ENCODE data around the gene TSEN54. TPM values are rescaled to one million over a fixed set of nuclear protein-coding genes. Genes with fewer than 3 reads are reported as not detected.
A peak's percentile ranks its signal among the peaks of the same experiment; 100 is the strongest.

The TSEN54 gene
- total RNA-seq, 3 donors from 2014 or later, result 26.3 to 38.0 (median 28.7) TPM

- Histone ChIP-seq H3K4me3 (no peak overlapping the region), H3K4me1 (ENCODE audit: low read depth) (no peaks in the 10 kb centered on the region), H3K9me3 (no peaks in the 10 kb centered on the region), H3K36me3 (ENCODE audit: low read depth) (peaks cover 22% of the 10 kb centered on the region)
- intact Hi-C loops (cut with DNase I, micrococcal nuclease), result no loop called here
- ATAC-seq, result no peak
- no peak for TF ChIP-seq CTCF (IDR thresholded peaks at IDR 0.05)
- DNase-seq, result no peak
These were observed 47.9 kb downstream of the TSEN54 start for GRCh38 chr17:75564195-75564594.

- H3K4me1 ChIP-seq (ENCODE audit: low read depth), result no peaks in the 10 kb centered on the region
- ATAC-seq (peak; percentile 23), DNase-seq (no peak)
- intact Hi-C loops (cut with DNase I, micrococcal nuclease), result no loop called here
- no peaks in the 10 kb centered on the region for H3K9me3 ChIP-seq
- no peak overlapping the region for H3K4me3 ChIP-seq
- peaks cover 22% of the 10 kb centered on the region for H3K36me3 ChIP-seq (ENCODE audit: low read depth)
- no peak for TF ChIP-seq CTCF (IDR thresholded peaks at IDR 0.05)
These were observed 48.7 kb downstream of the TSEN54 start for GRCh38 chr17:75565066-75565465.

GRCh38 chr17:75565618-75566017, 49.3 kb downstream of the TSEN54 start:
- DNase-seq (no peak), ATAC-seq (no peak)
- no peak for TF ChIP-seq CTCF (IDR thresholded peaks at IDR 0.05)
- H3K36me3 ChIP-seq (ENCODE audit: low read depth), result peaks cover 22% of the 10 kb centered on the region
- no peaks in the 10 kb centered on the region for H3K4me1 ChIP-seq (ENCODE audit: low read depth)
- intact Hi-C loops (cut with DNase I, micrococcal nuclease), result no loop called here
- H3K4me3 ChIP-seq, result no peak overlapping the region
- H3K9me3 ChIP-seq, result no peaks in the 10 kb centered on the region

- H3K36me3 ChIP-seq (ENCODE audit: low read depth), result peaks cover 22% of the 10 kb centered on the region
- TF ChIP-seq CTCF (IDR thresholded peaks at IDR 0.05), result no peak
- intact Hi-C loops (cut with DNase I, micrococcal nuclease), result no loop called here
- ATAC-seq, result no peak
- no peak for DNase-seq
- no peak overlapping the region for H3K4me3 ChIP-seq
- H3K9me3 ChIP-seq, result no peaks in the 10 kb centered on the region
- no peaks in the 10 kb centered on the region for H3K4me1 ChIP-seq (ENCODE audit: low read depth)
These were observed 50.1 kb downstream of the TSEN54 start for GRCh38 chr17:75566416-75566815.

GRCh38 chr17:75566834-75567233, 50.5 kb downstream of the TSEN54 start:
- no peak for DNase-seq
- H3K9me3 ChIP-seq, result no peaks in the 10 kb centered on the region
- H3K4me3 ChIP-seq, result no peak overlapping the region
- no peak for ATAC-seq
- peaks cover 22% of the 10 kb centered on the region for H3K36me3 ChIP-seq (ENCODE audit: low read depth)
- no peak for TF ChIP-seq CTCF (IDR thresholded peaks at IDR 0.05)
- no peaks in the 10 kb centered on the region for H3K4me1 ChIP-seq (ENCODE audit: low read depth)
- intact Hi-C loops (cut with DNase I, micrococcal nuclease), result no loop called here

Data from mucosa of descending colon (tissue), 3 donors.